Measurements from ENCODE around the gene MYCN. TPM values are rescaled to one million over a fixed set of nuclear protein-coding genes. Genes with fewer than 3 reads are reported as not detected.

Gene MYCN
- total RNA-seq = 1 to 10 TPM in 2 of 4 donors, under 1 TPM in 2; 0.57 to 3.8 (median 1.6) TPM

DNA sequence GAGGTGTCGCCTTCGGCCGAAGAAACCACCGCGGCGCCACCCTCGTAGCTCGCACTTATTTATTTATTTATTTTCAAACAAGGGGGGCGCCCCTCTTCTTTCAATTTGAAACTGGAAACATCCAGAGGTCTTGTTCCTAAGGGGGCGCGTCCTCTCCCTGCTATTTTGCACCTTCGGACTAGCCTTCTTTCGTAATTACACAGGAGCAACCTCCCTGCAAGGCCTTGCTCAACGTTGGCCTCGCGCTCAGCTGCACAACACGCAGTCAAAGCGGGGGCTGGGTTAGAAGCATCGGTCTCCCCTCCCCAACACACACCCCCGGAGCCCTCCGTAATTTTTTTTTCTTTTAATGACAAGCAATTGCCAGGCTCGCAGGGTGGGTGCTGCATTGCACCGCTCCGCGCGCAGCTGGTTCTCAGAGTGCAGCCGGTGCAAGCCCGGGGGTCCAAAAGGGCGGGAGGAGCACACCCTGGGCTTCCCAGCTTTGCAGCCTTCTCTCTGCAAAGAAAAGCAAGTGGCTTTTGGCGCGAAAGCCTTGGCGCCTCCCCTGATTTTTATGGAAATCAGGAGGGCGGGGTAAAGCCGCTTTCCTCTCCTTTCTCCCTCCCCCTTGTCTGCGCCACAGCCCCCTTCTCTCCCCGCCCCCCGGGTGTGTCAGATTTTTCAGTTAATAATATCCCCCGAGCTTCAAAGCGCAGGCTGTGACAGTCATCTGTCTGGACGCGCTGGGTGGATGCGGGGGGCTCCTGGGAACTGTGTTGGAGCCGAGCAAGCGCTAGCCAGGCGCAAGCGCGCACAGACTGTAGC is at the start of gene MYCN:
Gene MYCN, plus strand, starts transcription at position 697 of the 807 bp plus-strand sequence. CDS start 1,515 bp downstream, outside the sequence.
- H3K4me3 ChIP-seq = peak within 1 kb of the TSS; percentile 56
- peaks cover 43% of the 10 kb centered on the region for H3K27me3 ChIP-seq
- no peaks in the 10 kb centered on the region for H3K9me3 ChIP-seq
- H3K36me3 ChIP-seq = no peaks in the 10 kb centered on the region
- WGBS = 1% methylated on average over 39 of the region's 47 CpGs
- no peak within 1 kb of the TSS for H3K27ac ChIP-seq
- H3K4me1 ChIP-seq = peaks cover 44% of the 10 kb centered on the region
- peak; percentile 62 to 72 for DNase-seq (ENCODE audit: low spot score in 2 of 2)
- no peak for TF ChIP-seq POLR2A (IDR thresholded peaks at IDR 0.05)
- TF ChIP-seq, protein P1, sequence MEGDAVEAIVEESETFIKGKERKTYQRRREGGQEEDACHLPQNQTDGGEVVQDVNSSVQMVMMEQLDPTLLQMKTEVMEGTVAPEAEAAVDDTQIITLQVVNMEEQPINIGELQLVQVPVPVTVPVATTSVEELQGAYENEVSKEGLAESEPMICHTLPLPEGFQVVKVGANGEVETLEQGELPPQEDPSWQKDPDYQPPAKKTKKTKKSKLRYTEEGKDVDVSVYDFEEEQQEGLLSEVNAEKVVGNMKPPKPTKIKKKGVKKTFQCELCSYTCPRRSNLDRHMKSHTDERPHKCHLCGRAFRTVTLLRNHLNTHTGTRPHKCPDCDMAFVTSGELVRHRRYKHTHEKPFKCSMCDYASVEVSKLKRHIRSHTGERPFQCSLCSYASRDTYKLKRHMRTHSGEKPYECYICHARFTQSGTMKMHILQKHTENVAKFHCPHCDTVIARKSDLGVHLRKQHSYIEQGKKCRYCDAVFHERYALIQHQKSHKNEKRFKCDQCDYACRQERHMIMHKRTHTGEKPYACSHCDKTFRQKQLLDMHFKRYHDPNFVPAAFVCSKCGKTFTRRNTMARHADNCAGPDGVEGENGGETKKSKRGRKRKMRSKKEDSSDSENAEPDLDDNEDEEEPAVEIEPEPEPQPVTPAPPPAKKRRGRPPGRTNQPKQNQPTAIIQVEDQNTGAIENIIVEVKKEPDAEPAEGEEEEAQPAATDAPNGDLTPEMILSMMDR (IDR thresholded peaks at IDR 0.05) = no peak
- TF ChIP-seq EP300 (IDR thresholded peaks at IDR 0.05) = no peak
- no peak for TF ChIP-seq POLR2AphosphoS5 (IDR thresholded peaks at IDR 0.05)

DNA sequence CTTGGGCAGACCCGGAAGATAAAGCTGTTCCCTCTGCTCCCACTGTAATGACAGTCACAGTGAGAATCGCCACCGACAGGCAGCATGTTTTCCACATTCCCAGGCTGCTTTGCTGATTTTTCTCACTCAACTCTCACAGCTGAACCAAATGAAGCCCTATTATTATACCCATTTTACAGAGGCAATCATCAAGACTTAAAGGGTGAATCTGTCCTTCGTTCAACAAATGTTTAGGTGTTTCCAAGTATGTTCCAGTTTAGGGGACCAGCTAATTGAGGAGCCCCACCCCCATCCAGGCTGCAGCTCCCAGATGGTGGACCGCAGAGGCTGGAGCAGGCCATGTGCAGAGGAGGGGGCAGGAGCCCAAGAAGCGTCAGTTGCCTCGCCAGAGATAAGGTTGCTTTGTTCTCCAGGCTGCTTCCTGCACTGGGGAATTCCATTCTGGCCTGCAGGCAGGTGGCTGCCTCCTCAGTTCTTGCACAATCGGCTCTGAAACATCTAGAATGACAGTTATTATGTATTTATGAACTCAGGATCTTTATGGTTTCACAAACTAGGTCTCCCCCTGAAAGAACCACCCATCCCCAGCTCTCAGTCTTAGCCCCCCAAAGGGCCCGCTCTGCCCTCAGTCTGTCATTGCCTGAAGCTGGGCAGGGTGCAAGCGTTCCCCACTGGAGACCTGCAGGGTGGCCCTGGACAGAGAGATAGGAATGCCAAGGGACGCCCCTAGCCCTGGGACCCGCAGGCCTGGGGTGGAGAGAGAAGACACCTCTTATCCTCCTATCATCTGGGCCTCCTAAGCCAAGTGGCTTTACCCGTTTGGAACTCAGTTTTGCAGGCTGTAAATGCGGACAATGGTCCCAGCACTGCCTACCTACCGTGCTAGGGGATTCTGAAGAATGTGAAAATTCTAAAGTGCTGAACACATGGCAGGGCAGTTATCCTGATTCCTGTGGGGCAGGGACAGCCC is 49.1 kb upstream of the MYCN start:
- no peak overlapping the region for H3K4me3 ChIP-seq
- no peak overlapping the region for H3K27ac ChIP-seq
- WGBS = 90% methylated on average over 10 of the region's 15 CpGs
- no peaks in the 10 kb centered on the region for H3K27me3 ChIP-seq
- DNase-seq (ENCODE audit: low spot score in 2 of 2) = no peak
- no peaks in the 10 kb centered on the region for H3K4me1 ChIP-seq
- no peaks in the 10 kb centered on the region for H3K9me3 ChIP-seq
- no peaks in the 10 kb centered on the region for H3K36me3 ChIP-seq
- TF ChIP-seq POLR2A (IDR thresholded peaks at IDR 0.05) = no peak
- no peak for TF ChIP-seq POLR2AphosphoS5 (IDR thresholded peaks at IDR 0.05)
- no peak for TF ChIP-seq EP300 (IDR thresholded peaks at IDR 0.05)
- TF ChIP-seq, protein P1 (IDR thresholded peaks at IDR 0.05) = no peak

DNA sequence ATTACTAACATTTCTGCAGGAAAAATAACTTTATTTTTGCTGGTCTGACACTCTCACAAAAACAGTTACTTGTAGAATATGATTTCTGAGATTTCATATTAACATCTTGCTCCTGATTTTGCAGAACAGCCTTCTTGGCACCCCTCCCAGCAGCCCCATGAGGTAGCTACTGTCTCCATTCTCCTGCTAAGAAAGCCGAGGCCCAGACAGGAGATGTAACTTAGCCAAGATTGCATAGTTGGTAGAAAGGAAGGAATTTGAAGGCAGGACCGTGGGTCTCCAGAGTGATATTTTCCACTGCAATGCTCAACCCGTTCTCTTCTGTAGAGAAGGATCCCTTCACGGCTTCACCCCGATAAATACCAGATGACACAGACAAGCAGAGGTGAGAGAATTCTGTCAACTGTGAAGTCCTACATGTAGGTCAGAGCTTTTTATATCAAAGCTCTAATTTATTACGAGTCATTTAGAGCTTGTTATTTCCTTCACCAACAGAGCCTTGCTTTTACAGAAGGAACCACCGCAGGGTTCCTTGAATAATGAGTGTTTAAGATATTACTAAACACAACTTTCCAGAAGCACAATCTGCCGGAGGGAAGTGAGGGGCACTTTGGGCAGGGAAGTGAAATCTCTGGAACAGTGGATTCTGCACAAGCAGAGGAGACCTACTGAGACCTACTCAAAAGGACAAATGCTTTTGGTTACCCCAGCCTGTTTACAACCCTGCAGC is 48.0 kb upstream of the MYCN start:
- DNase-seq (ENCODE audit: low spot score in 2 of 2) = no peak
- Histone ChIP-seq H3K9me3 (no peaks in the 10 kb centered on the region), H3K4me1 (no peaks in the 10 kb centered on the region), H3K27me3 (no peaks in the 10 kb centered on the region), H3K4me3 (no peak overlapping the region), H3K27ac (no peak overlapping the region), H3K36me3 (no peaks in the 10 kb centered on the region)
- 60% methylated on average over 8 of the region's 8 CpGs for WGBS
- TF ChIP-seq, protein P1 (IDR thresholded peaks at IDR 0.05) = no peak
- TF ChIP-seq EP300 (IDR thresholded peaks at IDR 0.05) = no peak
- no peak for TF ChIP-seq POLR2AphosphoS5 (IDR thresholded peaks at IDR 0.05)
- no peak for TF ChIP-seq POLR2A (IDR thresholded peaks at IDR 0.05)

DNA sequence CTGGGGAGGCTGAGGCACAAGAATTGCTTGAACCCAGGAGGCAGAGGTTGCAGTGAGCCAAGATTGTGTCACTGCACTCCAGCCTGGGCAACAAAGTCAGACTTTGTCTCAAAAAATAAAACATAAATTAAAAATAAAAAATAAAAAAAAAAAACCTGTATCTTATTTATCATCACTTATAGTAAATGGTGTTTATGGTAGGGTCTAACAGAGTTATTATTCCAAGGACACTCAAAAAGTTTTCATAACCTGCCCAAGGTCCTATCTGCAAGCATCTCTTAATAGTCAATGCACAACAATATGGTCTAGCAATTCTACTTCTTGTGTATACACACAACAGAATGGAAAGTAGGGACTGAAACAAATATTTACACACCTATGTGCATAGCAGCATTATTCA is 47.3 kb upstream of the MYCN start:
- TF ChIP-seq EP300 (IDR thresholded peaks at IDR 0.05) = no peak
- TF ChIP-seq, protein P1 (IDR thresholded peaks at IDR 0.05) = no peak
- no peak for TF ChIP-seq POLR2AphosphoS5 (IDR thresholded peaks at IDR 0.05)
- TF ChIP-seq POLR2A (IDR thresholded peaks at IDR 0.05) = no peak
- no peak for DNase-seq (ENCODE audit: low spot score in 2 of 2)
- no peaks in the 10 kb centered on the region for H3K9me3 ChIP-seq
- no peak overlapping the region for H3K27ac ChIP-seq
- no peaks in the 10 kb centered on the region for H3K4me1 ChIP-seq
- H3K36me3 ChIP-seq = no peaks in the 10 kb centered on the region
- no peak overlapping the region for H3K4me3 ChIP-seq
- H3K27me3 ChIP-seq = no peaks in the 10 kb centered on the region
